Renal cortical epithelial cell (primary cell): Measurements from ENCODE around the gene ZNF500. TPM values are rescaled to one million over a fixed set of nuclear protein-coding genes. Genes with fewer than 3 reads are reported as not detected.
"Not testable (repeated sequence)": the region's sequence is repeated elsewhere in the genome, so short reads cannot be mapped to it uniquely, and the experiment has no call there.

Experiments
- DNase-seq: peaks from one replicate; pipeline ENCODE4 v3.0.0-alpha.2; 2011; ENCODE audit warnings: low read depth
- total RNA-seq: library from RNA; depleted of rRNA; stranded (reverse); fragments of >200 nt; gene quantifications from 2 replicates; pipeline ENCODE4 v1.2.3, GENCODE V29; 2014

ZNF500 gene
- total RNA-seq, 1 donor from 2014 or later = 11.4 TPM

- DNase-seq = no peak
Observed at GRCh38 chr16:4796982-4797804, 30.2 kb upstream of the ZNF500 start.

GRCh38 chr16:4795828-4796572 lies 29.0 kb upstream of the ZNF500 start:
- no peak for DNase-seq

GRCh38 chr16:4795181-4795827 lies 28.3 kb upstream of the ZNF500 start, which contains the start of gene SMIM22:
Gene SMIM22 (plus strand): TSS chr16:4795369. CDS start chr16:4795735, 366 bp downstream.
- no peak for DNase-seq

GRCh38 chr16:4792951-4793513 lies 26.1 kb upstream of the ZNF500 start:
- no peak for DNase-seq

GRCh38 chr16:4790871-4791270 lies 23.9 kb upstream of the ZNF500 start:
- no peak for DNase-seq

GRCh38 chr16:4790261-4790660 lies 23.3 kb upstream of the ZNF500 start:
- DNase-seq = no peak

GRCh38 chr16:4788910-4789309 lies 21.9 kb upstream of the ZNF500 start:
- DNase-seq = no peak

- no peak for DNase-seq
Observed at GRCh38 chr16:4788489-4788889, 21.5 kb upstream of the ZNF500 start.

GRCh38 chr16:4787627-4788482 lies 20.9 kb upstream of the ZNF500 start, which contains the start of gene SEPTIN12:
Gene SEPTIN12 (minus strand): TSS chr16:4788345. CDS start chr16:4787645, 700 bp downstream.
- DNase-seq = no peak

- no peak for DNase-seq
Observed at GRCh38 chr16:4787068-4787467, 20.1 kb upstream of the ZNF500 start.

- no peak for DNase-seq
Observed at GRCh38 chr16:4785758-4786433, 18.9 kb upstream of the ZNF500 start.

- not testable (repeated sequence) for DNase-seq
Observed at GRCh38 chr16:4784444-4784987, 17.6 kb upstream of the ZNF500 start.

GRCh38 chr16:4783951-4784336 lies 17.0 kb upstream of the ZNF500 start:
- DNase-seq = no peak

- DNase-seq = no peak
Observed at GRCh38 chr16:4783251-4783950, 16.4 kb upstream of the ZNF500 start.

GRCh38 chr16:4780235-4780634 lies 13.3 kb upstream of the ZNF500 start:
- no peak for DNase-seq

- no peak for DNase-seq
Observed at GRCh38 chr16:4778050-4778392, 11.1 kb upstream of the ZNF500 start.

- DNase-seq = no peak
Observed at GRCh38 chr16:4777339-4778049, 10.5 kb upstream of the ZNF500 start.

- no peak for DNase-seq
Observed at GRCh38 chr16:4776141-4776705, 9.3 kb upstream of the ZNF500 start.

GRCh38 chr16:4775005-4775404 lies 8.0 kb upstream of the ZNF500 start:
- DNase-seq = no peak
